Activated T-helper 1 cell treated with anti-CD3 and anti-CD28 coated beads, Interleukin-12 subunit alpha, Interleukin-12 subunit beta, Interleukin-2, Interleukin-4 antibody, amounts not matched to agents 30 ng/mL and 10 ng/mL and 1 ng/mL, durations not matched to agents 14 hours and 24 hours and 36 hours (primary cell): ENCODE measurements around the gene SORBS2. TPM values are rescaled to one million over a fixed set of nuclear protein-coding genes. Genes with fewer than 3 reads are reported as not detected.
A peak's percentile ranks its signal among the peaks of the same experiment; 100 is the strongest.

Experiments used
- DNase-seq: peaks from one replicate; pipeline ENCODE4 v3.0.0; 2021; ENCODE audit warnings: low spot score
- H3K27ac Mint-ChIP-seq: one replicate; pipeline ENCODE4 v1.8.0; 2021; ENCODE audit warnings: mild to moderate bottlenecking, mixed read lengths
- H3K27me3 Mint-ChIP-seq: one replicate; pipeline ENCODE4 v1.8.0; 2022; ENCODE audit warnings: mild to moderate bottlenecking, moderate library complexity, mixed read lengths; ENCODE audit not compliant: insufficient read depth
- H3K36me3 Mint-ChIP-seq: one replicate; pipeline ENCODE4 v1.8.0; 2021; ENCODE audit warnings: low read depth, mixed read lengths
- H3K4me1 Mint-ChIP-seq: one replicate; pipeline ENCODE4 v1.8.0; 2021; ENCODE audit warnings: low read depth, mixed read lengths
- H3K4me3 Mint-ChIP-seq: one replicate; pipeline ENCODE4 v1.8.0; 2021; ENCODE audit warnings: mild to moderate bottlenecking, moderate library complexity, mixed read lengths
- H3K9me3 Mint-ChIP-seq: one replicate; pipeline ENCODE4 v1.8.0; 2021; ENCODE audit warnings: mixed read lengths
- intact Hi-C: fragments of 100-400 bp; cut with micrococcal nuclease; formaldehyde crosslinking; loops from one replicate; pipeline ENCODE4 v1.15.1; 2024
- total RNA-seq: library from RNA; stranded (reverse); gene quantifications from 2 replicates; pipeline ENCODE4 v1.2.3, GENCODE V29; 2022

Gene SORBS2
- total RNA-seq, 1 donor from 2014 or later: not detected

DNA sequence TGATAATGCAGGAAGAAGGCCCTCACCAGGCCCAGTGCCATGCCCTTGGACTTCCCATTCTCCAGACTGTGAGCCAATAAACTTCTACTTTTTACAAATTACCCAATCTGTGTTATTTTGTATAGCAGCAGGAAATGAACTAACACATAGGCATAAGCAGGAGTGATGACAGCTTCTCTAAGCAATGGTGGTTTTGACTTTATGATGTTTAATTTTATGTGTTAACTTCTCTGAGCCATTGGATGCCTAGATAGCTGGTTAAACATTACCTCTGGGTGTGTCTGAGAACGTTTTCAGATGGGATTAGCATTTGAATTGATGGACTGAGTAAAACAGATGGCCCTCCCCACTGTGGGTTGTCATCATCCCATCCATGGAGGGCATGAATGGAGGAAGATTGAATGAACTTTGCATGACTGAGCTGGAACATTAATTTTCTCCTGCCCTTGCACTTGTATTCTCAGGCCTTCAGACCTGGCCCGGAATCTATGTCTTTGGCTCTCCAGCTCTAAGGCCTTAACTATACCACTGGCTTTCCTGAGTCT is 262.8 kb downstream of the SORBS2 start:
- H3K27ac Mint-ChIP-seq: no peak overlapping the region
- DNase-seq: no peak
- H3K4me3 Mint-ChIP-seq: no peak overlapping the region
- H3K36me3 Mint-ChIP-seq: no peaks in the 10 kb centered on the region
- intact Hi-C loops: no loop called here
- no peaks in the 10 kb centered on the region for H3K9me3 Mint-ChIP-seq
- peaks cover 4% of the 10 kb centered on the region for H3K27me3 Mint-ChIP-seq
- no peaks in the 10 kb centered on the region for H3K4me1 Mint-ChIP-seq

- Mint-ChIP-seq H3K27me3 (peaks cover 4% of the 10 kb centered on the region), H3K36me3 (no peaks in the 10 kb centered on the region), H3K9me3 (no peaks in the 10 kb centered on the region), H3K4me1 (no peaks in the 10 kb centered on the region), H3K27ac (no peak overlapping the region), H3K4me3 (no peak overlapping the region)
- intact Hi-C loops: no loop called here
- no peak for DNase-seq
Observed at GRCh38 chr4:185548587-185548986, 263.4 kb downstream of the SORBS2 start.

- Mint-ChIP-seq H3K27me3 (peaks cover 10% of the 10 kb centered on the region), H3K27ac (no peak overlapping the region), H3K36me3 (no peaks in the 10 kb centered on the region), H3K4me1 (no peaks in the 10 kb centered on the region), H3K4me3 (no peak overlapping the region), H3K9me3 (no peaks in the 10 kb centered on the region)
- DNase-seq: no peak
- intact Hi-C loops: no loop called here
Observed at GRCh38 chr4:185546335-185546734, 265.7 kb downstream of the SORBS2 start.

DNA sequence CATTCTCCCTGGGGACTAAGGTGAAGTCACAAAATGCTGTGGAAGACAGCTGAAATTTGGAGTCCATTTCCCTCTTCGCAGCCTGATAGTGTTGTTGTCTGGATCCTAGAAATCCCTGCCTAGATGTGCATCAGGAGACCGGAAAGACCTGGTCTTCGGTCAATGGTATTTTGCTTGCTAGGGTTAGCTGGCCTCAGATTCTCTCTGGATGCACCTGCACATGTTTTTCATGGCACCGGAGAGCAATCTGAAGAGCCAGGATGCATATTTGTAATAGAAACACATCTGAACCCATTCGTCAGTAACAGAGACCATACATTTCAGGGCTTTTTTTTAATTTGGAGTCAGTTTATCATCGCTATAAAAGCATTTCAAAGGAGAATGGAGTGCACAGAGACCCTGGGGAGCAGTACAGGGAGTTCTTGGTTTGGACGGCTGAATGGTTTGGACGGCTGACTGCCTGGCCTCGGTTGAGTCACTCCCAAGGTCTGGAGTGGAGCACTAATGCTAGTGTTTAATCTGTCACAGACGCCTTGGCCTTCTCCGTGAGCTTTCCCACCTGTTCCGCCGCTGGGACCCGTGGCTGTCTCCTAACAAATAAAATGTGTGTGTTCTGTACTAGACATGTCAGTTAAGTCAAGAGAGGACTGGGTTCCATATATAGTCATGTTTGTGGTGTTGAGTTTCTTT is 269.2 kb downstream of the SORBS2 start:
- intact Hi-C loops: no loop called here
- Mint-ChIP-seq H3K9me3 (no peaks in the 10 kb centered on the region), H3K36me3 (no peaks in the 10 kb centered on the region), H3K4me3 (no peak overlapping the region), H3K27ac (no peak overlapping the region), H3K4me1 (no peaks in the 10 kb centered on the region), H3K27me3 (peaks cover 7% of the 10 kb centered on the region)
- no peak for DNase-seq

GRCh38 chr4:185541251-185541727 is 270.7 kb downstream of the SORBS2 start:
- no peaks in the 10 kb centered on the region for H3K36me3 Mint-ChIP-seq
- peaks cover 13% of the 10 kb centered on the region for H3K27me3 Mint-ChIP-seq
- no peaks in the 10 kb centered on the region for H3K9me3 Mint-ChIP-seq
- no peak overlapping the region for H3K27ac Mint-ChIP-seq
- DNase-seq: no peak
- intact Hi-C loops: no loop called here
- H3K4me3 Mint-ChIP-seq: no peak overlapping the region
- H3K4me1 Mint-ChIP-seq: no peaks in the 10 kb centered on the region

- H3K9me3 Mint-ChIP-seq: no peaks in the 10 kb centered on the region
- H3K36me3 Mint-ChIP-seq: no peaks in the 10 kb centered on the region
- intact Hi-C loops: no loop called here
- no peaks in the 10 kb centered on the region for H3K4me1 Mint-ChIP-seq
- no peak for DNase-seq
- H3K4me3 Mint-ChIP-seq: no peak overlapping the region
- H3K27me3 Mint-ChIP-seq: peaks cover 19% of the 10 kb centered on the region
- H3K27ac Mint-ChIP-seq: no peak overlapping the region
Observed at GRCh38 chr4:185540487-185541120, 271.4 kb downstream of the SORBS2 start.

- H3K9me3 Mint-ChIP-seq: no peaks in the 10 kb centered on the region
- no peak overlapping the region for H3K4me3 Mint-ChIP-seq
- intact Hi-C loops: no loop called here
- H3K27me3 Mint-ChIP-seq: peaks cover 20% of the 10 kb centered on the region
- no peak for DNase-seq
- no peaks in the 10 kb centered on the region for H3K4me1 Mint-ChIP-seq
- no peaks in the 10 kb centered on the region for H3K36me3 Mint-ChIP-seq
- H3K27ac Mint-ChIP-seq: no peak overlapping the region
Observed at GRCh38 chr4:185540040-185540439, 272.0 kb downstream of the SORBS2 start.

- Mint-ChIP-seq H3K27ac (no peak overlapping the region), H3K4me1 (no peaks in the 10 kb centered on the region), H3K9me3 (no peaks in the 10 kb centered on the region), H3K4me3 (no peak overlapping the region), H3K27me3 (peaks cover 29% of the 10 kb centered on the region), H3K36me3 (no peaks in the 10 kb centered on the region)
- DNase-seq: no peak
- intact Hi-C loops: loop anchor here (5.0 kb wide), 1 partner anchor 517 kb away; no protein-coding TSS in a partner anchor
Observed at GRCh38 chr4:185538806-185539205, 273.2 kb downstream of the SORBS2 start.

GRCh38 chr4:185536411-185536709 is 275.6 kb downstream of the SORBS2 start:
- Mint-ChIP-seq H3K27ac (no peak overlapping the region), H3K4me3 (no peak overlapping the region), H3K27me3 (peaks cover 33% of the 10 kb centered on the region), H3K9me3 (no peaks in the 10 kb centered on the region), H3K36me3 (no peaks in the 10 kb centered on the region), H3K4me1 (no peaks in the 10 kb centered on the region)
- no peak for DNase-seq
- intact Hi-C loops: loop anchor here (5.0 kb wide), 1 partner anchor 514 kb away; no protein-coding TSS in a partner anchor

GRCh38 chr4:185535612-185536410 is 276.2 kb downstream of the SORBS2 start:
- intact Hi-C loops: loop anchor here (5.0 kb wide), 1 partner anchor 514 kb away; no protein-coding TSS in a partner anchor
- Mint-ChIP-seq H3K9me3 (no peaks in the 10 kb centered on the region), H3K36me3 (no peaks in the 10 kb centered on the region), H3K27me3 (peaks cover 39% of the 10 kb centered on the region), H3K27ac (no peak overlapping the region), H3K4me3 (peak overlapping the region; percentile 43), H3K4me1 (no peaks in the 10 kb centered on the region)
- DNase-seq: no peak
